Activated CD4-positive, alpha-beta T cell treated with anti-CD3 and anti-CD28 coated beads, Interleukin-2, amount 50 U/mL, for 24 hours (primary cell): ENCODE data around the gene LRRC75A.

Experiments
- DNase-seq, 2 donors: peaks; one replicate each; pipeline ENCODE4 v3.0.0-alpha.2; 2020; ENCODE audit warnings: low read depth in 1 of 2, low spot score in 1 of 2

Gene LRRC75A

DNA sequence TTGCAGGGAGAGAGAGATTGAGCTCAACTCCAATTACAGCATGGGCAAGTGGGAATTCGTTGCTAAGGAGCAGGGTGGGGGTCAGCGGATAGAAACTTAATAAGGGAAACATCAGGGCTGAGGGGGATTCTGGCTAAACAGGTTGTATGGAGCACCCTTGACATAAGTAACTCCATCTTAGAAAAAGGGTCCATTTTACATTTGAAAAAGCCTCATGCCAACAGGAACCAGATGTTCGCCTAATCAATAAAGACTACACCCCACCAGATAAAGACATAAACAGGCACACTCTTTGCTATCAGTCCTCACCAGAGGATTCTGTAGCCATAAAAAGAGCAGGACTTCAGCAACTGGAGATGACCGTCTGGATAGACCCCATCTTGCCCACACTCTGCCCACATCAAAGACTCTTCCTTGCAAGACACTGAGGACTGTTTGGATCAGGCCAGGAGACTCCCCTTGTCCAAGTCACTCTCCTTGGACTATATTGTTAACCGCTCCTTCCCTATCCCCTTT lies 1.6 kb upstream of the LRRC75A start:
- DNase-seq = no peak

GRCh38 chr17:16492613-16493530 lies 879 bp upstream of the LRRC75A start:
- no peak for DNase-seq

- no peak for DNase-seq
These were observed 776 bp downstream of the LRRC75A start for GRCh38 chr17:16491131-16491702.

- DNase-seq = no peak
These were observed 2.6 kb downstream of the LRRC75A start for GRCh38 chr17:16489431-16489830.

GRCh38 chr17:16488968-16489337 lies 3.0 kb downstream of the LRRC75A start:
- no peak for DNase-seq

- DNase-seq = no peak
These were observed 3.6 kb downstream of the LRRC75A start for GRCh38 chr17:16488186-16488967.

DNA sequence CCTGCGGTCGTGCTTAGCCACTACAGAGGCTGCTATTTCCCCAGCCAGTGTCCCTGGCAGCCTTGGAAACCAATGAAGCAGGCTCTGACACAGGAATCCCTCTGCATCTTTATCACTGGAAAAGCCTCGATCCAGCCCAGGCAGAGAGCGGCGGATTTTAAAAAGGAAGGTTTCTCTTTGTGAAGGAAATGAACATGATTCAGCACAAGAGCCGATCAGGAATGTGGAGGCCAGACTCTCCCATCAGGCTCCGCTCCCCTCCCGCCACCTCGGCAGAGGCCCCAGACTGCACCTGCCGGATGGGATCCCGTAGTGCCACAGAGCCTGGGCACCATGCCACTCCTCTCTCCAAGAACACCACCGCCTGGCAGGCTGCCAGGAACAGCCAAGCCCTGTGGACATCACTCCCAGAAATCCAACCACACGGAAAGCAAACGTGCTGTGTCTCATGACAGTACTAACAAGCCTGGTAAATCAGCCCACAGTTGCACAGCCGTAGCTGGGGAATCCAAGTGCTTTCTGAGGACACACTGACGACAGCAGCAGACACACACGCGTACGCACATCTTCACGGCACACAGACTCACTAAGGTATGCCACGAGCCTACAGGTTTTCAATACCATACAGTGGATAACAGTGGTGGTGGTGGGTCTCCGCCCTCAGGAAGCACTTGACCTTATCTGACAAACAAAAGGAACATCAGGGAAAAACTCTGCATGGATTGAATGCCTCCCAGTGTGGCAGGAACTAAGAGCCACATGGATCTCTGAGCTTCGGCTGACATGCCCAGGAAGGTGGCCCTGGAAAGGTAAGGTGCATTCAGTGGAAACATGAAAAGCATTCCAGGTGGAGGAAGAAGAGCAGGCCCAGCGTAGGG lies 5.4 kb downstream of the LRRC75A start:
- DNase-seq = no peak

DNA sequence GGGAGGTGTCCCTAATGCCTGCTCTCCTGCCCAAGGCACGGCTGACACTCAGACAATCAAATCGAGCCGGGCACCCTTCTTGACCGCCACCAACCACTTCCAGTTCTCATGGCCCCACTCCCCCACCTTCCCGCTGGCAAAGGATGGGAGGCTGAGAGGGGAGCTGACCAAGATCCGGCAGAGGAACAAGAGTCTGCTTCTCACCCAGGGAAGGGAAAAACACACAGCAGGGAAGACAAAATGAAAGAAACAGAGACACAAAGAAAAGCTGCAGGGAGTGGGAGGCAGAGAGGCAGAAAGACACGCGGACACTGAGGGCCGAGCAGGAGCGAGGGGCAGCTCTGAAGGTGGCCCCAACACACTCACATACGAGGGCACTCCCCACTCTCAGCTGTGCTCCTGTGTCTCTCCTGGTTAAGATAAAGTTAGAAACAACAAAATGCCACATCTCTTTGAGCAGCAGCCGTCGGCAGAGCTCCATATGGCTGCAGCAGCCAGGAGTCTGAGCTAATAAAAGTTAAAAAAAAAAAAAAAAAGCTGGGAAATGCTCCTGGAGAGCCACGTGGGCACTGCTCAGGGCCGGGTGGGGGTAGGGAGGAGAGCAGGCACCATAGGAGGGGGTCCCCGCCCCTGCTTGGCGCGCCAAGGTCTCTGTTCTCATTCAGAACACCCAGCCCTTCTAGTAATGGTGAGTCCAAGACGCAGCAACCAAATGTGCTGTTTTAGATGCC lies 7.4 kb downstream of the LRRC75A start:
- no peak for DNase-seq

DNA sequence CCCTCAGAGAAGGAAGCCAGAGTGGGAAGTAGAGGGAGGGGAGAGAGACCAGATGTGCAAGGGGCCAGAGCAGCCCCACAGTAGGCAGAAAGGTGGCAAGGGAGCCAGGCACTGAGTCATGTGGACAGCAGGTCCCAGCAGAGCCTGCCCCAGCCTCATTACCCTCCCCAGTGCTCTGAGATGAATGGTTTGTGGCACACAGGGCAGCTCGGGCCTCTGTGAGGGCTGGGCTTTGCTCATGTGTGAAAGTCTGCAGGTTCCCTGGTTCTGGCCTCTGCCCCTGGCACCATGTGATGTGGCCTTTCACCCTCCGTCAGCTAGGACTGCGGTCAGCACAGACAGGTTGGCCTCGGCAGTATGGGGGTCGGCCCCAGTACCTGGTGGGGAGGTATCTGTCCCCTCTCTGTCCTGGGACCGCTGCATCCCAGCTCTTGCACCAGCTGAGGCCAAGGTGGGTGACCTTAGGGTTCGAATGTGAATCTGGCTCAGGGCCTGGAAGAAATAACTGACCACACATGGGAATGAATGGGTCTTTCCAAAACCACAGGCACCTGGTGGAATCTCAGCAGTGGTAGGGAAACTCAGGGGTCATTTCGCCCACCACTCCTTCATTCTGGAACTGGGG lies 8.9 kb downstream of the LRRC75A start:
- DNase-seq = no peak

DNA sequence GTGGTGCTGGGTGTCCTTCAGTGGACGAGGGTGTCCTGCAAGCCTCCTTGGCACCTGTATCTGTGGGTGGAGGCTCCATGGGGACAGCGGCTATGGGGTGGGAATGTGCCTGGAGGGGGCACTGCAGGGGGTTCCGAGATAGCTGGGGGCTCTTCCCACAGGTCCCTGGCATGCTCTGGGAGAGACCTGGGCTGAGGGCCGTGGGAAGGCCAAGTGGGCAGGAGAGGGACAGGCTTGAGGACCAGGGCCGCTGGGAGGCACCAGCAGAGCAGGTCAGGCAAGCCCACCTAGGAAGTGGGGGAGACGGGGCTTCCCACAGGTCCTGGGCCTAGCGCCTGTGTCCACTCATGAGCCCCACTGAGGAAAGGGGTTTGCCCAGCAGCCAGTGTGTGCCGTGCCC lies 9.7 kb downstream of the LRRC75A start:
- DNase-seq = no peak

DNA sequence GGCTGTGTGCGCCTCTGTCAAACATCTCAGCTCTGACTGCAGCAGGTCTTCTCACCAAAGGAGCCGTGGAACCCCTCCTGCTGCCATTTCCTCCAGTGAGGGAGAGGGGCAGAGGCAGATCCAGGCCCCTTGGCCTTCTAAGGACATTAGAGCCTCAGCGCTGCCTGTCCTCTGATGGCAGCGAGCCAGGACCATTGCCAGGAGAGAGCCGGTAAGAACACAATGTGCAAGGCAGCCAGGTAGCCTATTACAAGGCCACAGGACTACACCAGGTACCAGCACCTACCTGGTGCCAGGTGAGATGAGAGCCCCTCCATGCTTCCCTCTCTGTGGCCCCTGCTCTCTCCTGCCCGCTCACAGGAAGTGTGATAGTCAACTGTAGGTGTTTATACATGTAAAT lies 11.0 kb downstream of the LRRC75A start:
- DNase-seq = no peak

- no peak for DNase-seq
These were observed 12.7 kb downstream of the LRRC75A start for GRCh38 chr17:16479264-16479663.

- no peak for DNase-seq
These were observed 13.3 kb downstream of the LRRC75A start for GRCh38 chr17:16478649-16479048.

DNA sequence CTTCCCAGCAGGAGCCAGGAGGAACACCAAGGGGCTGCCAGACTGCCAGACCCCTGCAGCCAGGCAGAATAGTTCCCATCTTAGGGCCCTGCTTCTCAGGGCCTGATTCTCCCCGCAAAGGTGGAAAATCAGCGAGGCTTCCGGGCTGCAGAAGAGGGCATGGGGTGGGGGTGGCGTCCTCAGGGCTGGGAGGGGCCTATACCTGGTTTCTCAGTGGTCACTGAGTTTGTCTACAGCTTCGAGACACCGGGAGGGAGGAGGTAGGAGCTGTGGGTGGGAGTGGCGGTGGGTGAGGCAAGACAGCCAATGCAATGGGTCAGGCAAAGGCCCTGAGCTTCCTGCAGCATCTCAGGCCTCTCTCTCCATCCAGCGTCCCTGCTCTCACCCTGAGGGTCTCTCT lies 14.3 kb downstream of the LRRC75A start:
- no peak for DNase-seq

DNA sequence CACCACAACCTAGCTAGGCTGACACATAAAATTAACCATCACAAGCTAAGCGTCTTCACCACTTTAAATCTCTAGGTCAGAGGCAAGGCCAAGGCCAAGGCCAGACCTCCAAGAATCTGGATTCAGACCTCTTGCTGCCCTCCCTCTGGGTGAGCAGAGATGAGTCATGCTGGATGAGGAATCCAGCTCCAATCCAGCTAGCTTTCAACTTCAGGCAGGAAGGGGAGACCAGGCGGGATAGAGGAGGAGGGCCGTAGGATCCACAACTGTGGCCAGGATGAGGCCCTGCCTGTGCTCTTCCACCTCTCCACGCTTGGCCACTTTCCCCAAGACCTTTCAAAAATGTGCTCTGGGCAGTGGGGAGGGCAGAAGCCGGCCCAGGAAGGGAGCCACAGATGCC lies 14.7 kb downstream of the LRRC75A start:
- no peak for DNase-seq

DNA sequence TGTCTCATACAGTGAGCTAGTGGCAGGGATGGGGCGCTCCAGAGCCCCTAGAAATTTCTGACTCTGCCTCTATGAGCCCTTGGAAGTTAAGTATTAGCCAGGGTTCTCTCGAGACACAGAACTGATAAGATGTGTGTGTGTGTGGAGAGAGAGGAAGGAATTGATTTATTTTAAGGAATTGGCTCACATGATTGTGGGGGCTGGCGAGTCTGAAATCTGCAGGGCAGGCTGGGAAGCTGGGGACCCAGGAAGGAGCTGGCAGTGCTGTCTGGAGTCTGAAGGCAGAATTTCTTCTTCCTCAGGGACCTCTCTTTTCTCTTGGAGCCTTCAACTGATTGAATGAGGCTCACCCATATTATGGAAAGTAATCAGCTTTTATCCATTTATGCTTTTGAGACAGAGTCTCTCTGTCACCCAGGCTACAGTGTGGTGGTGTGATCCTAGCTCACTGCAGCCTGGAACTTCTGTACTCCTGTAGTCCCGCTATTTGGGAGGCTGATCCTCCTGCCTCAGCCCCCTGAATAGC lies 16.8 kb downstream of the LRRC75A start:
- no peak for DNase-seq

GRCh38 chr17:16474012-16474725 lies 17.8 kb downstream of the LRRC75A start:
- DNase-seq = no peak

GRCh38 chr17:16473044-16474011 lies 18.7 kb downstream of the LRRC75A start:
- DNase-seq = no peak
